ENCODE measurements around the gene KCND2.

The KCND2 gene

GRCh38 chr7:120521761-120522737 lies 249.1 kb downstream of the KCND2 start:
- no peaks in the 10 kb centered on the region for H3K9me3 ChIP-seq
- TF ChIP-seq Cebpa-rat (IDR thresholded peaks at IDR 0.05) = no peak

GRCh38 chr7:120523985-120524384 lies 251.0 kb downstream of the KCND2 start:
- Histone ChIP-seq H3K27ac (no peak overlapping the region), H3K4me3 (no peak overlapping the region), H3K27me3 (no peaks in the 10 kb centered on the region), H3K4me1 (no peaks in the 10 kb centered on the region), H3K36me3 (no peaks in the 10 kb centered on the region), H4K20me1 (no peaks in the 10 kb centered on the region), H3K4me2 (no peak overlapping the region), H3K9ac (no peak overlapping the region), H3K9me3 (no peaks in the 10 kb centered on the region)
- no peak for TF ChIP-seq Cebpa-rat (IDR thresholded peaks at IDR 0.05)

More at GRCh38 chr7:120521761-120522737, 249.1 kb downstream of the KCND2 start:
- Histone ChIP-seq H3K4me2 (no peak overlapping the region), H3K27me3 (no peaks in the 10 kb centered on the region), H3K4me1 (no peaks in the 10 kb centered on the region), H3K9ac (no peak overlapping the region), H3K27ac (no peak overlapping the region), H4K20me1 (no peaks in the 10 kb centered on the region), H3K36me3 (no peaks in the 10 kb centered on the region), H3K4me3 (no peak overlapping the region)

GRCh38 chr7:120526902-120527509 lies 254.0 kb downstream of the KCND2 start:
- no peaks in the 10 kb centered on the region for H3K9me3 ChIP-seq
- no peak overlapping the region for H3K4me2 ChIP-seq
- no peak overlapping the region for H3K9ac ChIP-seq
- H4K20me1 ChIP-seq = no peaks in the 10 kb centered on the region
- H3K4me1 ChIP-seq = no peaks in the 10 kb centered on the region
- H3K36me3 ChIP-seq = no peaks in the 10 kb centered on the region
- H3K27ac ChIP-seq = no peak overlapping the region
- no peak overlapping the region for H3K4me3 ChIP-seq
- H3K27me3 ChIP-seq = no peaks in the 10 kb centered on the region
- no peak for TF ChIP-seq Cebpa-rat (IDR thresholded peaks at IDR 0.05)

DNA sequence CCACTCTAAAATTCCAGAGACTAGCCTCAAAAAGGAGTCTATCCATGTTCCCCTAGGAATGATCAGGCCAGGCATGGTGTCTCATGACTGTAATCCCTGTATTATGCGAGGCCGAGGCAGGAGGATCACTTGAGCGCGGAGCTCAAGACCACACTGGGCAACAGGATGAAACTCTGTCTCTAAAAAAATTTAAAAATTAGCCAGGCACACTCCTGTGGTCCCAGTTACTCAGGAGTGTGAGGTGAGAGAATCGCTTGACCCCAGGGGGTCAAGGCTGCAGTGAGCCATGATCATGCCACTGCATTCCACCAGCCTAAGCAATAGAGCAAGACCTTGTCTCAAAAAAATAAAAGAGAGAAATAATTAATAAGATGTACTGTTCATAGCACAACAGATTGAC lies 256.8 kb downstream of the KCND2 start:
- Histone ChIP-seq H3K4me3 (no peak overlapping the region), H3K4me2 (no peak overlapping the region), H3K9ac (no peak overlapping the region), H3K27ac (no peak overlapping the region), H3K36me3 (no peaks in the 10 kb centered on the region), H3K27me3 (no peaks in the 10 kb centered on the region), H4K20me1 (no peaks in the 10 kb centered on the region), H3K4me1 (no peaks in the 10 kb centered on the region), H3K9me3 (no peaks in the 10 kb centered on the region)
- no peak for TF ChIP-seq Cebpa-rat (IDR thresholded peaks at IDR 0.05)

- Histone ChIP-seq H3K4me3 (no peak overlapping the region), H4K20me1 (no peaks in the 10 kb centered on the region), H3K9me3 (no peaks in the 10 kb centered on the region), H3K4me2 (no peak overlapping the region), H3K9ac (no peak overlapping the region), H3K4me1 (no peaks in the 10 kb centered on the region), H3K27ac (no peak overlapping the region), H3K27me3 (no peaks in the 10 kb centered on the region), H3K36me3 (no peaks in the 10 kb centered on the region)
- TF ChIP-seq Cebpa-rat (IDR thresholded peaks at IDR 0.05) = no peak
Measured at GRCh38 chr7:120538335-120538734, 265.4 kb downstream of the KCND2 start.

DNA sequence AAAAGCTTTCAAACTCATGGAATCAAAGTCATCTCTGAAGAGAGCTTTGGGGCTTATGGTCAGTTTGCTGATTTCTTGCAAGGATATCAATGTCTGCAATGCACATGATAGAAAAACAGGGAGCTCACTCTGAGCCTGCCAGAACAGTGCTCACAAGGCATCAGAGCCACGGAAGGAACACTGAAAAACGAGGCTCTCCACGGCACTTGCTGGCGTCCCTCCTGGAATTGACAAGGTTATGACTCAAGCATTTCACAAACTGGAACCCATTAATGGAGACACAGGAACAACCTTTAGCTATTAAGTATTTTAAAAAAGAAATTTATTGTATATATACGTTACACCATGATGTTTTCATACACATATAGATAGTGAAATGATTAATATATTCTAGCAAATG lies 266.3 kb downstream of the KCND2 start:
- no peak overlapping the region for H3K9ac ChIP-seq
- no peak overlapping the region for H3K4me2 ChIP-seq
- H3K4me1 ChIP-seq = no peaks in the 10 kb centered on the region
- H3K4me3 ChIP-seq = no peak overlapping the region
- no peak overlapping the region for H3K27ac ChIP-seq
- no peak for TF ChIP-seq Cebpa-rat (IDR thresholded peaks at IDR 0.05)
- H3K36me3 ChIP-seq = no peaks in the 10 kb centered on the region
- no peaks in the 10 kb centered on the region for H3K27me3 ChIP-seq
- H3K9me3 ChIP-seq = no peaks in the 10 kb centered on the region
- no peaks in the 10 kb centered on the region for H4K20me1 ChIP-seq

DNA sequence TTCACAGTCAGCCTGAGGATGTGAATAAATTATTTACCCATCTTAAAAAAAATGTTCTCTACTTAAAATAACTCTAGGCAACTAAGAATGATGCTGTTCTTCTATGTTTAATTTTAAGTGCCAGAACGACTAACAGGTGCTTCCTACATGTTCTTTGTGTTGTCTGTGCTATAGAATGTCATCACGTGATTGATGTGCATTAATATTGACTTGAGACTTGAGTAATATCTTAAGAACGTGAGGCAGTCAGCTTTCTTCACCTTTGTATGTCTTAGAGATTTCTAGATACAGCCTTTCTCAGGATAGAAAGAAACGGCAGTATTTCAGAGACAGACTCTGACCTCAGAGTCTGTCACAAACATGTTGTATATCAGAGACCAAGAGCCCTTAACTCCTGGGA lies 274.6 kb downstream of the KCND2 start:
- H3K27me3 ChIP-seq = no peaks in the 10 kb centered on the region
- H3K4me1 ChIP-seq = peaks cover 46% of the 10 kb centered on the region
- no peaks in the 10 kb centered on the region for H3K9me3 ChIP-seq
- TF ChIP-seq Cebpa-rat (IDR thresholded peaks at IDR 0.05) = no peak
- peak overlapping the region; percentile 16; the same call in 1 of the 2 replicates for H3K27ac ChIP-seq
- H3K9ac ChIP-seq = no peak overlapping the region
- H3K4me2 ChIP-seq = peak overlapping the region; percentile 70
- H3K4me3 ChIP-seq = no peak overlapping the region
- no peaks in the 10 kb centered on the region for H4K20me1 ChIP-seq
- H3K36me3 ChIP-seq = no peaks in the 10 kb centered on the region

GRCh38 chr7:120550494-120551048 lies 277.6 kb downstream of the KCND2 start:
- Histone ChIP-seq H3K36me3 (no peaks in the 10 kb centered on the region), H3K4me2 (peak overlapping the region; percentile 59), H3K9me3 (no peaks in the 10 kb centered on the region), H3K9ac (no peak overlapping the region), H3K27me3 (no peaks in the 10 kb centered on the region), H3K27ac (no peak overlapping the region), H4K20me1 (no peaks in the 10 kb centered on the region), H3K4me1 (peaks cover 46% of the 10 kb centered on the region), H3K4me3 (no peak overlapping the region)
- no peak for TF ChIP-seq Cebpa-rat (IDR thresholded peaks at IDR 0.05)

DNA sequence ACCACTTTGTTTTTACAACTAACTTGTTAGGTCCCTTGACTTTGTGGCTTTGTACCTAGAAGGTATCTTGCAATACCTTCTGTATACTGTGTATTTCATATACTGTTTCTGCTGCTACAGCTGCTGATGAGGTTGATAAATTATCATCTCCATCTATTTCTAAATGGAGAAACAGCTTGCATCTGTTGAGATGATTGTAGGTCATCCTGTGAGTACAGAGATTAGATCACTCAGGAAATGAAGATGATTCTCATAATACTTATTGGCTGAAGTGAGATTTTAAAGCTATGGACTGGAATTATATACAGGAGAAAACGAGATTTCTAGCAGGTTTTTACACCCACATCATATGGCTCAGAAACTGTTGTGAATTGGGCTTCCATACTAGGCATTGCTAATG lies 280.5 kb downstream of the KCND2 start:
- H3K9me3 ChIP-seq = no peaks in the 10 kb centered on the region
- no peak overlapping the region for H3K4me2 ChIP-seq
- no peak for TF ChIP-seq Cebpa-rat (IDR thresholded peaks at IDR 0.05)
- H3K27me3 ChIP-seq = no peaks in the 10 kb centered on the region
- H4K20me1 ChIP-seq = no peaks in the 10 kb centered on the region
- H3K27ac ChIP-seq = no peak overlapping the region
- no peak overlapping the region for H3K4me3 ChIP-seq
- H3K9ac ChIP-seq = no peak overlapping the region
- H3K4me1 ChIP-seq = peaks cover 24% of the 10 kb centered on the region
- no peaks in the 10 kb centered on the region for H3K36me3 ChIP-seq
